ENCODE data around the gene TMEM17.

The TMEM17 gene

GRCh38 chr2:62469548-62469947 is 36.4 kb downstream of the TMEM17 start:
- no peak for ATAC-seq

GRCh38 chr2:62469114-62469513 is 36.9 kb downstream of the TMEM17 start:
- no peak for ATAC-seq
- TF ChIP-seq SNAI2 (CRISPR knock-in tag; IDR thresholded peaks at IDR 0.05), result no peak
- TF ChIP-seq, protein P1, sequence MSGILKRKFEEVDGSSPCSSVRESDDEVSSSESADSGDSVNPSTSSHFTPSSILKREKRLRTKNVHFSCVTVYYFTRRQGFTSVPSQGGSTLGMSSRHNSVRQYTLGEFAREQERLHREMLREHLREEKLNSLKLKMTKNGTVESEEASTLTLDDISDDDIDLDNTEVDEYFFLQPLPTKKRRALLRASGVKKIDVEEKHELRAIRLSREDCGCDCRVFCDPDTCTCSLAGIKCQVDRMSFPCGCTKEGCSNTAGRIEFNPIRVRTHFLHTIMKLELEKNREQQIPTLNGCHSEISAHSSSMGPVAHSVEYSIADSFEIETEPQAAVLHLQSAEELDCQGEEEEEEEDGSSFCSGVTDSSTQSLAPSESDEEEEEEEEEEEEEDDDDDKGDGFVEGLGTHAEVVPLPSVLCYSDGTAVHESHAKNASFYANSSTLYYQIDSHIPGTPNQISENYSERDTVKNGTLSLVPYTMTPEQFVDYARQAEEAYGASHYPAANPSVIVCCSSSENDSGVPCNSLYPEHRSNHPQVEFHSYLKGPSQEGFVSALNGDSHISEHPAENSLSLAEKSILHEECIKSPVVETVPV (CRISPR knock-in tag; IDR thresholded peaks at IDR 0.05), result no peak
- TF ChIP-seq ZFP30 (CRISPR knock-in tag; IDR thresholded peaks at IDR 0.05), result no peak
- no peak for TF ChIP-seq TCF4 (CRISPR knock-in tag; IDR thresholded peaks at IDR 0.05; ENCODE audit: borderline replicate concordance)
- no peak for TF ChIP-seq OSR1 (CRISPR knock-in tag; IDR thresholded peaks at IDR 0.05)
- no peak for TF ChIP-seq POU6F1 (CRISPR knock-in tag; IDR thresholded peaks at IDR 0.05; ENCODE audit: borderline replicate concordance, low read depth)
- no peak for TF ChIP-seq ZNF8 (CRISPR knock-in tag; IDR thresholded peaks at IDR 0.05)
- TF ChIP-seq ESRRG (CRISPR knock-in tag; IDR thresholded peaks at IDR 0.05), result no peak

More at GRCh38 chr2:62469548-62469947, 36.4 kb downstream of the TMEM17 start:
- TF ChIP-seq OSR1 (CRISPR knock-in tag; IDR thresholded peaks at IDR 0.05) (no peak), ZFP30 (CRISPR knock-in tag; IDR thresholded peaks at IDR 0.05) (no peak), ZNF8 (CRISPR knock-in tag; IDR thresholded peaks at IDR 0.05) (no peak), GLIS3 (CRISPR knock-in tag; IDR thresholded peaks at IDR 0.05) (no peak), RARB (CRISPR knock-in tag; IDR thresholded peaks at IDR 0.05) (no peak), PATZ1 (CRISPR knock-in tag; IDR thresholded peaks at IDR 0.05; ENCODE audit: borderline replicate concordance) (no peak), PPARA (CRISPR knock-in tag; IDR thresholded peaks at IDR 0.05; ENCODE audit: borderline replicate concordance) (no peak), ZC3H10 (CRISPR knock-in tag; IDR thresholded peaks at IDR 0.05) (no peak), BACH2 (CRISPR knock-in tag; IDR thresholded peaks at IDR 0.05; ENCODE audit: borderline replicate concordance) (no peak), ARNTL (CRISPR knock-in tag; IDR thresholded peaks at IDR 0.05; ENCODE audit: borderline replicate concordance, low read depth) (no peak), ZNF565 (CRISPR knock-in tag; conservative IDR thresholded peaks at IDR 0.05; ENCODE audit: low read depth) (no peak), TOX (CRISPR knock-in tag; IDR thresholded peaks at IDR 0.05; ENCODE audit: borderline replicate concordance) (no peak), SNAI2 (CRISPR knock-in tag; IDR thresholded peaks at IDR 0.05) (no peak), ZFP3 (CRISPR knock-in tag; IDR thresholded peaks at IDR 0.05) (no peak), ZNF70 (CRISPR knock-in tag; IDR thresholded peaks at IDR 0.05) (no peak), TSHZ2 (CRISPR knock-in tag; IDR thresholded peaks at IDR 0.05) (no peak)
- TF ChIP-seq, protein P1 (CRISPR knock-in tag; IDR thresholded peaks at IDR 0.05), result no peak
- TF ChIP-seq, protein P2, sequence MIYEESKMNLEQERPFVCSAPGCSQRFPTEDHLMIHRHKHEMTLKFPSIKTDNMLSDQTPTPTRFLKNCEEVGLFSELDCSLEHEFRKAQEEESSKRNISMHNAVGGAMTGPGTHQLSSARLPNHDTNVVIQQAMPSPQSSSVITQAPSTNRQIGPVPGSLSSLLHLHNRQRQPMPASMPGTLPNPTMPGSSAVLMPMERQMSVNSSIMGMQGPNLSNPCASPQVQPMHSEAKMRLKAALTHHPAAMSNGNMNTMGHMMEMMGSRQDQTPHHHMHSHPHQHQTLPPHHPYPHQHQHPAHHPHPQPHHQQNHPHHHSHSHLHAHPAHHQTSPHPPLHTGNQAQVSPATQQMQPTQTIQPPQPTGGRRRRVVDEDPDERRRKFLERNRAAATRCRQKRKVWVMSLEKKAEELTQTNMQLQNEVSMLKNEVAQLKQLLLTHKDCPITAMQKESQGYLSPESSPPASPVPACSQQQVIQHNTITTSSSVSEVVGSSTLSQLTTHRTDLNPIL (CRISPR knock-in tag; IDR thresholded peaks at IDR 0.05; ENCODE audit: low read depth), result no peak
